GM21786 (cell line): ENCODE measurements around the gene COL15A1.

Experiments
- ATAC-seq: cut with Tn5 transposase; IDR thresholded peaks from one replicate; pipeline ENCODE4 v1.9.1; 2021; ENCODE audit not compliant: unreplicated experiment

The COL15A1 gene

DNA sequence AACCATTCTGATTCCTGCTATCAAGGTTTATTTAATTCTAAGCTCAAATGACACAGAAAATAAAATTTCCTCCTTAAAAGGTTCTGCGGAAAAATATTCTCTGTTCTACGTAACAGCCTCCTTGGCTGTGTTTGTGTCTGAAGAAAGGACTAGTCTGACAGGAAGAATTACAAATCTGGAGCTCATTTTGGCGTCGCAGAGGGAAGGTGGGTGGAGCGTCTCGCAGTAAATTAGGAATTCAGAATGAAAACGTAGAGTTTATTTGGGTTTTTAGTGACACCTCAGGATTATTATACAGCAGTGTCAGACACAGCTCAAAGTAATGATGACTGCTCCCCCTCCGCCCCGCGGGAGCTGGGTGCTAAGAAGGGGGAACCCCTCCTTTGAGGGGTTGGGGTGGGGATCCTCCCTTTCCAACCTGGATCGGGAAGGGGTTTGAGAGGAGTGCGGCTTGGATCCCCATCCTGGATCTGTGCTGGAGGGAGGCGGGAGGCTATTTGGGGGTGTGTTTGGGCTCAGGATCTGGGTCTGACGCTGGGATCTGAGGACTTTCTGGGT is 160.3 kb downstream of the COL15A1 start:
- ATAC-seq = no peak

DNA sequence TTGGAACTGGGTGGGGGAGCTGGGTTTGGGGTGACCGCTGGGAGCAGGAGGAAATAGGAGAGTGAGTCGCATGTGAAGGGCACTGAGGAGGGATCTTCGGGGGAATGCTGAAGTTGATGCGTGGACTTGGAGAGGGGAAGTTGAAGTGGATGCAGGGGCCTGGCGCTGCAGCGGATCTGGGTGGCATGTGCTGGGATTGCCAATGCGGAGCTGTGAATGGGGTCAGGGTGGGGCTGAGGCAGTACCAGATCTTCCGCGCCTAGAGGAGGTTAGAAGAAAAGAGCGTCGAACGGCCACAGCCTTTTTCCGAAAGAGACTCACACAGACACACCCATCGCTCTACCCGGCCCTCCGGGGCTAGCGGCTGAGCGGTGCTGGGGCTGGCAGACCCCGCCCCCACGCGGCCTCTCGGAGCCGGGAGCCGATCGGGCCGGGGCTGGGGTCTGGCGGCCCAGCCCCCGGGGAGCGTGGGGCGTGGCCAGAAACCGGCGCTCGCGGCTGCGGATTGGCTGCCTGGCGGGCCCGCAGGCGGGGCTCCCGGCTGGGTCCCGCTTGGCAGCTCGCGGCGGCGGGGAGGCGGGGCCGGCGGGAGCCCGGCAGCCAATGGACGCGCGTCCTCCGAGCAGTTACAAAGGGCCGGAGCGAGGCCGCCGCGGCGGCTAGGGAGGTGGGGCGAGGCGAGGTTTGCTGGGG is 160.9 kb downstream of the COL15A1 start, which contains the start of gene TGFBR1:
TGFBR1 (plus strand) TSS at position 655 of the 693 bp plus-strand sequence. CDS start 93 bp downstream, outside the sequence.
- peak; percentile 81 for ATAC-seq

DNA sequence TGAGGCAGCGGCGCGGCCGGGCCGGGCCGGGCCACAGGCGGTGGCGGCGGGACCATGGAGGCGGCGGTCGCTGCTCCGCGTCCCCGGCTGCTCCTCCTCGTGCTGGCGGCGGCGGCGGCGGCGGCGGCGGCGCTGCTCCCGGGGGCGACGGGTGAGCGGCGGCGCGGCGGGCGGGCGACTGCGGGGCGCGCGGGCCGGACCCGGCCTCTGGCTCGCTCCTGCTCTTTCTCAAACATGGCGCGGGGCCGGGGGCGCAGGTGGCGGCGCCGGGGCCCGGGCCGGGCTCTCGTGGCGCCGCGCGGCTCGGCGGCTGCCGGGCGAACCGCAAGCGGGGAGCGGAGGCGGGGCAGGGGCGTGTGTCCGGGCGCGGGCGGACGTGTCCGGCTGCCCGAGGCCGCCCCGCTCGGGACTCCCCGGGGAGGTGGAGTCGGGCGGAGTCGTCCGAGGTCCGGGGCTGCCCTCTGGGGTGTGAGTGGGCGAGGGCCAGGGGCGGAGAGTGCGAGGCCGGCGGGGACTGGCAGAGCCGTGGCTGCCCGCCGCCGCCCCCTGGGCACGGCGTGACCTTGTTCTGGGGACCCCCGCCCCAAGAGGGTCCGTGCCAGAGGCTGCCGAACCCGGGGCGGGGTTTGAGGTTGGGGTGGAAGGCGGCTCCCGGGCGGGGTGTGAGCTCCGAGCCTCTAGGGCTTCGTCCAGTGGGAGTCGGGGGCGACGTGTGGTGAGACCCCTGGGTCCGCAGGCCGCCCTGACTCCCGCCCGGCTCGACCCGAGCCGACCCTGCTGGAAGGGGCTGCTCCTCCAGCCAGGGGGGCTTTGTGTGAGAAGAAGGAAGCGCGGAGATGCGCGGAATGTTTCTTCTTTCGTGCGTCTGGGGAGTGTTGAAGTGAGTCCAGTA is 161.7 kb downstream of the COL15A1 start:
- ATAC-seq = peak; percentile 56

DNA sequence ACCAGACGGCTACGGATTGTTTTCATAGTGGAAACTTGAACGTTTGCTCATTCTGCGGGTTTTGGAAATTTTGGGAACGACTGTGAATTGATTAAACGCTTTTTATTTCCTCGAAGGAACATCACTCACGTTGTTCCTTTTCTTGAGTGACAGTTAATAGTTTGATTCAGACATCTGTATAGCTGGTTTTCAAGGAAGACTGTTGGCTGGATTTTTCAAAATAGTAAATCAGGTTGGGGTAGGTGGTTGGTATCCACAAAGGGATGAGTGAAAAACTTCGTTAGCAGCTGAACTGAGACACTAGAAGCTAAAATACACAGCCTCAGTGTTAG is 162.3 kb downstream of the COL15A1 start:
- ATAC-seq = no peak

DNA sequence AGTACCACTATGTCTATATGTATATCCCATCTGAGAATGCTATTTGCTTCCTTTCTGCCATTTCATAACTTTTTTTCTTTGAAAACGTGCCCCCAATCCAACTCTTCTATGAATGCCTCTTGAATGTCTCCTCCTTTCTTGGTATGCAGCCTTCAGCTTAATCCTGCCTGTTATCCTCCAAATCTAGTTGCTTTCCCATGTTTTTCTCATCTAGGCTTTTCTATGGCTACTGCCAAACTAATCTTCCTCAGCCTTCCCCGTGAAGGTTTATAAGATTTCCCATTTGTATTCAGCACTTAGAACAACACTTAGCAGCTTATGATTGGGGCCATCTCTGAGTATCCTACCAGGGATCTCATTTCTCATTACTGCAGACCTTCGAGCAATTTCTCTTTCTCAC is 163.7 kb downstream of the COL15A1 start:
- ATAC-seq = no peak

DNA sequence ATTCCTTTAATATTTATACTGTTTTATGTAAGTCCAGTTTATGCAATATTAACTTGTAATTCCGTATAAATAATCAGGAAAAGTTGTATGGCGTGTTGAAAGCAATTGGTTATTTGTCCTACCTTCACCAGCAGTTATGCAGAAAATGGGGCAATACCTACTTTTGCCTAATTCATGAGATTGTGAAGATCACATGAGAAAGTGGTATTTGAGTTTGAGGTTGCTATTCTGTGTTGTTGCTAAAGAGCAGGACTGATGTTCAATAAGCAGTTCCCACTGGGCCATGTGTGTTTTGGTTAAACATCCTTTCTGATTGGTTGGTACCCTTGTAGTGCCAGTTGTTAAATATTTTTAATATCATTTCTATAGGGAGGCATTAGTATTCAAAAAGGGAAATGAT is 164.4 kb downstream of the COL15A1 start:
- no peak for ATAC-seq

DNA sequence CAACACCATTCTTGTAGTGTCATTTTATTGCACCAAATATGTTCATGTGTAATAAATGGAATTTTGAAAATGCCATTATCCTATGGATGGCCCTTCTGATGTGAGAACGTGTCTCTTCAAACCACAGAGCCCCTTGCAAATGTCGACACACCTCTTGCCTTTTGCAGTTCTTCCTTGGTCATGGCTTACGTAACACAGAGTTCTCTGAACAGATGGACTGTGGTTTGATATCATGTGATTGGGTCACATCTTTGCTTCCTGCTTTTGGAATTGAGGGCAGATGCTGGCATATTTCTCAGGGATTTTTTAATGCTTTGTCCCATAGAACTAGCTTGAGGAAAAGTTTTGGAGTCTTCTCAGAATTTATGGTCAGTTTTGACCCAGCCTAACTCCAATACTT is 165.8 kb downstream of the COL15A1 start:
- no peak for ATAC-seq

DNA sequence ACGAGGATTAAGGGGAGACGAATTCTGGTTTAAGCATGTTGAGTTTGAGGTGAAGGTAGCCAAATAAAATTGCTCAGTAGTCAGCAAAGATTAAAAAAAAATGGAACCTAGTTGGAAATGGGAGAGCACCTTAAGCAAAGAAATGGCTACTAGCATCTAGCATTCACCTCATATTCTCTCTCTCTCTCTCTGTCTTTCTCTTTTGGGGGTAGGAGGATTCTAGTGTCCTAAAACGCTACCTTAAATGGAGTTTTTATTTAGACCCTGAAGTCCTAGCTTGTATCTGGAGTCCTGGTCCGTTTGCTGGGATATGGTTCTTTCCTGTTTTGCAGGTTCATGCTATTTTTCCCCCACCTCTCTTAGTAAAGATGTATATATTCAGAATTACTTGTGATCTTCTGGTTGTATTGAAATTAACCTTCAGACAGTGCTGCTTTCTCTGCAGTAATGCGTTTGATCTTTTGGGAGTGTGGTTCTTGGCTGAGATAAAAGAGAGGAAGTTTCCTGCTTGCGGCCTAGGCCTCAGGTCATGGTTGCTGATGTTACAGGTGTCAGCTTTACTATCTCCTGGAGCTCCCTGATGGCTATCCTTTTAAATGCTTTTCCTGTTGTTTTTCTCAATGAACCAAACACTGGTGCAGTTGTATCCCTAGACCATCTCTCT is 169.2 kb downstream of the COL15A1 start:
- no peak for ATAC-seq

DNA sequence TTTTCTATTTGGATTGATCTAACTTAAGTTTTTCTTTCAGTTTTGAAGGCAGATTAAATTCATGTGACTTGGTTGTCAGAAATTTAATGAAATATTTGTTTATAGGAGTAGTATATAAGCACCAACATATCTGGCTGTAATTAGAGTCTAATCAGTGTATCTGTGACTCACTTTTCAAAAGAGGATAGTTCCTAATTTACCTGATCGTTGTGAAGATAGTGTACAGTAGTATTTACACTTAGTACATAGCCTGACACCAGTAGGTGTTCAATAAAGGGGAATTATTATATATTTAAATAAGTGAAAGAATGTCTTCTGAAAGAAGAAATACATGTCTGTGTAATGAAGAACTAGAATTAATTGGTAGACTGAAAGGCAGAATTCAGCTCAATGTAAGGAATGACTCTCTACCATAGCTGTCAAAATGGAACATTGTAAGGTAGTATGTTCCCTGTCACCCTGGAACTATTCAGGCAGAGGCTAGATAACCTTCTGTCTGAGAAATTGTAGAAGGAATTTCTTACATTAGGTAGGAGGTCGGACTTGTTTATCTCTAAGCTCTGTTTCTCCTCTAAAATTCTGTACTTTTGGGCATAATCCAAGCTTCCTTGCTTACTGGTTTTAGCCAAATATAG is 169.8 kb downstream of the COL15A1 start:
- ATAC-seq = no peak

DNA sequence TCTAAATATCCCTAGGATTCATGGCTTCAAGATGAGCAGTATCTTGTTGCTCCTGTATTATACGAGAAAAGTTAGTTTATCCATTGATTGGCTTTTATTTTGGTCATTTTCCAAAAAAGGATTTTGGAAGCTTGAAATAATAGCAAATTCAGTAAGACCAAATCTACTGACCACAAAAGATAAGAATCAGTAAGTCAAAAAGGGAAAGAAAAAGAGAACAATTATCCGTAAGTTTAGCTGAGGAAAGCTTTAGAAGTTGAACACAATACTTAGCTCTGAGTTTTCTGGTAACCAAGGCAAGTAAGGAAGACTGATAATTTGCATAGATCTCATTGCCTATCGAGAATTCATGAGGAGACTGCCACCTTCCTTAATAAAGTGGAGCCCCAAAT is 170.3 kb downstream of the COL15A1 start:
- ATAC-seq = no peak

DNA sequence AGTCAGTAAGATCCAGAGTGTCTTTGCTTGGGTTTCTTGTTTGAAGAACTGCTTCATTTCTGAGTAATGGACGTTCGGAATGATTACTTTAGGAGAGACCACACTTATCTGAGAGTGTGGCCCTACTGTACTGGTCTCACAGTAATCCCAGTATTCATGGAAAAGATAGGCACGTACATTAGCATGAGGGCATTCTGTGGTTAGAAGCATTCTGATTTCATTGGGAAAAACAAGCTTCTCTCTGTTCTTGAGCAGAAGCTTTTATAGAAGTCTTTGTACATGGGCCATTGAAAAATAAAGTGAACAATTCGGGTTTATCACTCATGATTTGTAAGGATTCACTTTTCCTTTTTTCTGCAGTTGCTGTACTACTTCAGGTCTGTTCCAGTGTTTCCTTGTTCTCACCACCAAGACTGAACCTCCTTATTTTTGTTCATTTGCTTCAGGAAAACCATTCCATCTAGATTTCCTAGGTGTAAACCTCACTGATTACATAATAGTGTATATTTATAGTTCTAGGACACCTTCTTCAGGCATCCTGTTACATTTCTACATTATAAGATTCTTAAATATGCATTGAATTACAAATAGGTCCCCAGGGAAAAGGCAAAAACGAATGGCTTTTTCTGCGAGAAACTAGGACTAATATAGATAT is 171.3 kb downstream of the COL15A1 start:
- no peak for ATAC-seq

DNA sequence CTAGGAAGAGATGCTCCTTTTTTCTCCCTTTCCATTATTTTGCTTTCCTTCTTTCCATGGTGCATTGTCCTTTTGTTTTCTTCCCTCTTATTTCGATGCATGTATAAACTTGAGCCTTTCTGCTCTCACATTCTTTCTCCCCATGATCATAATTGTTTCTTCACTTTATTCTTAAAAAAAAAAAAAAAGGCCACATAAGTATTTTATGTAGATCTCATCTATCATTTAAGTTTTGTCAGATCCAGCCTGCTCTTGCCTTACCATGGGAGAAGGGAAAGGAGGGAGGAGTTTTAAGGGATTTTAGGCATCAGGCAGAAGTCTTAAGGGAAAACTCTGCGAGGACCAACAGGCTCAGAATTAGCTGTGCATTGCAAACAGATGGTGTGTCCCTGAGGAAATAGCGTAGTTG is 172.3 kb downstream of the COL15A1 start:
- ATAC-seq = no peak

DNA sequence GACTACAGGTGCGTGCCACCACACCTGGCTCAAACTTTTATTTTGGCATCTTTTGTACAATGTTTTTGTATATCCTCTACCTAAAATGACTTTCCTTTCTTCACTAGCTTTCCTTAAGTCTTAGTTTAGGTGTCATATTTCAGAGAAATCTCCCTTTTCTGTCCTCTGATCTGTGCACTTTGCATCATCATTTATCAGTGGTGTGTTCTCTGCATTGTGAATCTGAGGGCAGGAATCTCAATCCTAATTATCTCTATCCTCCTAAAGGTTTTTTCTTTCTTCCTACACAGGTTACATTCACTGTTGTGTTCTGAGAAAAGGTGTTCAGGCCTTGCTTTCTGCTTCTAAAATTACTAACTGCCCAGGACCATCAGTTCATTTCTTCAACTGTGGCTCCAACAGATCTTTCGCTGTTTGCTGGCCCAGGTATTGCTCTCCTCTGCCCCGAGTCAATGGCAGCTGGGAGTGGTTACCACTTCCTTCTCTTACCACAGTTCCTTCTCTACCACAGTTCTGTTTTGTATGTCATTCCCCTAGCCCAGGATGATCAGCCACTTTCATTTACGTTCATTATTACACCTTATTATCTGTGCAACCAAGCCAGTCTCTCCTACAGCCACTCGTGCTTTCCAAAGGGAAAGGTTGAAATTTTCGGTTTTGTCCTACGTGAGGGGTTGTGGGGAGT is 175.2 kb downstream of the COL15A1 start:
- peak; percentile 99 for ATAC-seq

DNA sequence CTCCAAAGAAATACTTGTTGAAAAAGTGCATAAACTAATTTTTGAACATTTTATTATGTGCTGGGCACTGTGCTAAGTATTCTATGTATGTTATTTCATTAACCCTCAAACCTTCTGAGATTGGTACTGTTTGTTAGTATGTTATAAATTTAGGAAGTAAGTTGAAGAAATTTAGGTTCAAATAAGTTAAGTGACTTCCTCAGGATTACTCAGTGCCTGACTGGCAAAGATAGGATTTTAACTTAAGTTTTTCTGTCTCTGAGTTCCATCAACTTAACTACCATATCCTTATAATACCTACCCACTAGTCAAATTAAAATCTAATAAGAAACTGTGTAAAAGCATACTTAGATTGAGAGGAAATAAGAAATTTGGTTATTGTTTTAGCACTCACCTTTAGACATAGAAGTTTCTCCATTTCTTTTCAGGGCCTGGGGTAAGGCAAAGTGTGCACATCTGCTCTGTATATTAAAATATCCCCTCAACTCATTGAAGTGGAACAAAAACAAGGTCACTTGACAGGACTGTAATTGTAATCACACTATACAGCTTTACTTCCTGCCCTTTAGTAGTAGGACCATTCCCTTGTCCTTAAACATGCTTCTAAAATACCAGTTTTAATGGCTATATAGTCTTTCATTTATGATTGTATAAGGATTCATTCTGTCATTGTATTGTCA is 176.4 kb downstream of the COL15A1 start:
- ATAC-seq = no peak
